K562 (cell line): ENCODE results near the gene TMEM214. TPM values are rescaled to one million over a fixed set of nuclear protein-coding genes. Genes with fewer than 3 reads are reported as not detected.

Experiments used
- CXXC5 ChIP-seq: fragments of 250-450 bp; sonication (Bioruptor Pico); IDR thresholded peaks from 2 replicates; pipeline ENCODE4 v1.8.0; 2022; ENCODE audit warnings: inconsistent platforms, mild to moderate bottlenecking, moderate library complexity
- DPF2 ChIP-seq: fragments of 450-650 bp; IDR thresholded peaks from 2 replicates; pipeline ENCODE4 v1.6.1; 2016
- E2F1 ChIP-seq: sonication (generic); formaldehyde crosslinking; IDR thresholded peaks from 2 replicates; pipeline ENCODE4 v1.8.1; 2023; ENCODE audit warnings: mild to moderate bottlenecking, missing genetic modification reagents, moderate library complexity
- HNRNPUL1 ChIP-seq: fragments of 200-400 bp; formaldehyde crosslinking; IDR thresholded peaks from 2 replicates; pipeline ENCODE4 v1.6.1; 2017; ENCODE audit warnings: low read length
- KDM1A ChIP-seq, 2 experiments: fragments of 450-650 bp; IDR thresholded peaks; 2 replicates each; pipeline ENCODE4 v1.6.1; 2016; ENCODE audit warnings: mild to moderate bottlenecking in 2 of 2
- MCM7 ChIP-seq, 2 experiments: fragments of 450-650 bp; IDR thresholded peaks; 2 replicates each; pipeline ENCODE4 v1.6.1; 2016 to 2018
- MLLT1 ChIP-seq, 2 experiments: fragments of 450-650 bp; IDR thresholded peaks; 2 replicates each; pipeline ENCODE4 v1.6.1; 2016
- MNT ChIP-seq, 2 experiments: fragments of 450-650 bp; conservative IDR thresholded peaks; 2 replicates each; pipeline ENCODE4 v1.6.1; 2017; ENCODE audit warnings: mild to moderate bottlenecking in 2 of 2, moderate library complexity in 2 of 2
- MTA2 ChIP-seq: fragments of 450-650 bp; IDR thresholded peaks from 2 replicates; pipeline ENCODE4 v1.6.1; 2016; ENCODE audit warnings: low read depth
- NR2C2 ChIP-seq, 2 experiments: fragments of 200-800 bp in 1 of 2; sonication (Bioruptor generic) in 1 of 2; sonication (generic) in 1 of 2; formaldehyde crosslinking in 1 of 2; IDR thresholded peaks; 2 replicates each; pipeline versions ENCODE4 v1.6.1 to v1.8.0; 2016 to 2022; ENCODE audit warnings: mild to moderate bottlenecking in 1 of 2, missing compliant biosample characterization in 1 of 2, missing genetic modification characterization in 1 of 2, missing genetic modification reagents in 1 of 2
- PKNOX1 ChIP-seq: fragments of 450-650 bp; IDR thresholded peaks from 2 replicates; pipeline ENCODE4 v1.6.1; 2016
- RREB1 ChIP-seq: fragments of 250-450 bp; sonication (Bioruptor Pico); IDR thresholded peaks from 2 replicates; pipeline ENCODE4 v1.4.0; 2020
- SP1 ChIP-seq: sonication (generic); formaldehyde crosslinking; IDR thresholded peaks from 2 replicates; pipeline ENCODE4 v1.8.1; 2022; ENCODE audit warnings: mild to moderate bottlenecking, missing genetic modification reagents
- ZNF175 ChIP-seq: fragments of 200-800 bp; sonication (Bioruptor generic); IDR thresholded peaks from 2 replicates; pipeline ENCODE4 v1.6.1; 2016; ENCODE audit warnings: low read depth, mild to moderate bottlenecking, missing genetic modification characterization, missing compliant biosample characterization
- ZNF699 ChIP-seq: fragments of 250-450 bp; sonication (Bioruptor Pico); IDR thresholded peaks from 2 replicates; pipeline ENCODE4 v1.8.0; 2021; ENCODE audit warnings: mild to moderate bottlenecking, moderate library complexity; ENCODE audit not compliant: insufficient replicate concordance
- polyA plus RNA-seq, 8 experiments: library from polyadenylated mRNA; depleted of rRNA in 4 of 8; stranded (reverse) in 5 of 8; unstranded in 3 of 8; fragments of >200 nt; fragmentation: Nextera tagmentation in 2 of 8; fragmentation: Illumina TruSeq in 1 of 8; extraction: Ambion mirVana in 2 of 8; extraction: Trizol in 1 of 8; gene quantifications; 2 replicates each; pipeline versions ENCODE4 v1.2.1 to v1.2.3, GENCODE V29; 2011 to 2014; ENCODE audit warnings: inconsistent platforms in 1 of 8, missing spikeins in 1 of 8
- total RNA-seq, 7 experiments: library from RNA; depleted of rRNA in 6 of 7; stranded (reverse); fragments of >200 nt in 6 of 7; fragmentation: Illumina TruSeq in 2 of 7; extraction: Trizol in 2 of 7; gene quantifications; 2 replicates each; pipeline versions ENCODE4 v1.2.1 to v1.2.3, GENCODE V29; 2011 to 2021; ENCODE audit warnings: low replicate concordance in 1 of 7

Gene TMEM214
- total and polyA plus RNA-seq, 9 of the 15 experiments (the other 6 are each of a cell fraction or from before 2014, with no cell fraction given): 11.4 to 81.4 (median 44.1) TPM

- no peak for TF ChIP-seq ZNF699 (CRISPR knock-in tag)
- peak; percentile 50 to 79 for TF ChIP-seq MNT (conservative IDR thresholded peaks at IDR 0.05)
- TF ChIP-seq DPF2: peak; percentile 90
- TF ChIP-seq KDM1A (IDR thresholded peaks at IDR 0.05): peak; percentile 91 to 92
- TF ChIP-seq E2F1 (CRISPR knock-in tag): no peak
- peak; percentile 34; the same call in 1 of the 2 replicates for TF ChIP-seq SP1 (CRISPR knock-in tag)
- TF ChIP-seq HNRNPUL1: no peak
- 0 out of 4 replicates have a peak, but pooled peaks of 1 of the 2 experiments have one; percentile 36 for TF ChIP-seq MCM7 (IDR thresholded peaks at IDR 0.05)
- peak; percentile 54; the same call in 1 of the 2 replicates for TF ChIP-seq NR2C2 (CRISPR knock-in tag; IDR thresholded peaks at IDR 0.05)
- peak; percentile 96 for TF ChIP-seq NR2C2 (tag; IDR thresholded peaks at IDR 0.05)
- TF ChIP-seq ZNF175 (CRISPR knock-in tag): 0 out of 2 replicates have a peak, but pooled peaks have one; percentile 40
- TF ChIP-seq MLLT1 (IDR thresholded peaks at IDR 0.05): peak in 1 of 2 experiments; percentile 77; a peak in 2 of 4 replicates
- TF ChIP-seq MTA2: peak; percentile 64
- peak; percentile 74 for TF ChIP-seq CXXC5 (CRISPR knock-in tag)
- peak; percentile 72 for TF ChIP-seq PKNOX1
- TF ChIP-seq RREB1 (CRISPR knock-in tag): peak; percentile 66; the same call in 1 of the 2 replicates
These were observed 12.6 kb upstream of the TMEM214 start (continued) for GRCh38 chr2:27019931-27020855.
